HG03139 (cell line): ENCODE results near the gene RHBDD2.
A peak's percentile ranks its signal among the peaks of the same experiment; 100 is the strongest.
"Not testable (repeated sequence)": the region's sequence is repeated elsewhere in the genome, so short reads cannot be mapped to it uniquely, and the experiment has no call there.

ENCODE experiments used
- ATAC-seq: cut with Tn5 transposase; IDR thresholded peaks from one replicate; pipeline ENCODE4 v1.9.1; 2021; ENCODE audit not compliant: unreplicated experiment

Gene RHBDD2

DNA sequence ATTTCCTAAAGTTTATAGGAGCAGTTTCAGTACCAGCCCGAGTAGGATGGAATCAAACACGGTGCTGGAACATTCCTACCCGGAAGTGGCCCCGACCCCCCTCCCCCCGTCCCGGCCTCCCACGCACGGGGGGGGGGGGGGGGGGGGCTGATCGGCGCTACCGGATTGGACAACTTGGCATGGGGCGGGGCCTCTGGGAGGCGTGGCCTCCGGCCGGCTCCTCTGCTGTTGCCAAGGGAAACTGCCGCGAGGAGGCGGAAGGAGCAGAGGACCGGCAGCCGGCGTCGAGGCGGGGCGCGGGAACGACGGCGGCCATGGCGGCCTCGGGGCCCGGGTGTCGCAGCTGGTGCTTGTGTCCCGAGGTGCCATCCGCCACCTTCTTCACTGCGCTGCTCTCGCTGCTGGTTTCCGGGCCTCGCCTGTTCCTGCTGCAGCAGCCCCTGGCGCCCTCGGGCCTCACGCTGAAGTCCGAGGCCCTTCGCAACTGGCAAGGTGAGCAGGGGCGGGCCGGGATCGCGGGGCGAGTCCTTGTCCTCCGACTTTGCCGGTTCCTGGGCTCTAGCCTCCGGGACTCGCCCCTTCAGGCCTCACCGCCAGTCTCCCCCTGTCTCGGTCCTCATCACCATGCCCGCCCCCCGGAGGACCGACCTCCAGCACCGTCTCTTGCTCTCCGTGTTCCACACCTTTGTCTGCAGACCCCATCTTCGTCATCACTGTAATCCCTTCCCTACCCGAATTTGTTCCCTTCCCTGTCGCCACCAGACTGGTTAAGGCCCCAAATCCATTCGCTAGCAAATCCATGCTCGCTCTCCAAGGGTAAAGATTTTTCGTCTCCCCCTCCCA, at the start of gene RHBDD2:
Gene RHBDD2, plus strand, starts transcription at position 266 of the 843 bp plus-strand sequence. Its CDS starts 49 bp downstream, at position 315.
- ATAC-seq: peak; percentile 98

DNA sequence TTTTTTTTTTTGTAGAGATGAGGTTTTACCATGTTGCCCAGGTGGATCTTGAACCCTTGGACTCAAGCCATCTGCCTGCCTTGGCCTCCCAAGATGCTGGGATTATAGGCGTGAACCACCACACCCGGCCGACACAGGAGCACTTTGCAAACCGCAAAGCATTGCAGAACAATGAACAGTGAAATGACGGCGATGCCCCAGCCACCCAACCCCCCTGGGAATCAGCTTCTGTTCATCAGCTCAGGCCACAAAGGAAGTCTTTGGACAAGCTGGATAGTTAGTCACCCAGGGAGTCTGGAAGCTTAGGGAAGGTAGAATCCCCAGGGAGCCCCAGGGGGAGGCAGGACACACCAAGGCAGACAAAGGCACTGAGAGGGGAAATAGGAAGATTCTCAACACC, 49.2 kb upstream of the RHBDD2 start:
- ATAC-seq: not testable (repeated sequence)

DNA sequence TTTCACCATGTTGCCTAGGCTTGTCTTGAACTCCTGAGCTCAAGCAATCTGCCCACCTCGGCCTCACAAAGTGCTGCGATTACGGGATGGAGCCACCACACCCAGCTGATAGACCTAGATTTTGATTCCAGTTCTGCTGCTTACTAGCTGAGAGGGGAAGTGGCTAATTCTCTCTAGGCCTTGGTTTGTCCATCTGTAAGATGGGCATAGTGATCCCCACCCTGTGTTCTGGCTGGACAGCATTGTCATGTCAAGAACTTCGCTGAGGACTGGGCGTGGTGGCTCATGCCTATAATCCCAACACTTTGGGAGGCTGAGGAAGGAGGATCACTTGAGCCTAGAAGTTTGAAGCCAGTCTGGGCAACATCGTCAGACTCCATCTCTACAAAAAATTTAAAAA, 47.9 kb upstream of the RHBDD2 start:
- no peak for ATAC-seq

DNA sequence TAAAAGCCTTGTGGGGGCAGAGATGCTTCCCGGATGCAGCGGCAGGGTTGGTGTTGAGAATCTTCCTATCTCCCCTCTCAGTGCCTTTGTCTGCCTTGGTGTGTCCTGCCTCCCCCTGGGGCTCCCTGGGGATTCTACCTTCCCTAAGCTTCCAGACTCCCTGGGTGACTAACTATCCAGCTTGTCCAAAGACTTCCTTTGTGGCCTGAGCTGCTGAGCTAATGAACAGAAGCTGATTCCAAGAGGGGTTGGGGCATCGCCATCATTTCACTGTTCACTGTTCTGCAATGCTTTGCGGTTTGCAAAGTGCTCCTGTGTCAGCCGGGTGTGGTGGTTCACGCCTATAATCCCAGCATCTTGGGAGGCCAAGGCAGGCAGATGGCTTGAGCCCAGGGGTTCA, 45.2 kb upstream of the RHBDD2 start:
- not testable (repeated sequence) for ATAC-seq

DNA sequence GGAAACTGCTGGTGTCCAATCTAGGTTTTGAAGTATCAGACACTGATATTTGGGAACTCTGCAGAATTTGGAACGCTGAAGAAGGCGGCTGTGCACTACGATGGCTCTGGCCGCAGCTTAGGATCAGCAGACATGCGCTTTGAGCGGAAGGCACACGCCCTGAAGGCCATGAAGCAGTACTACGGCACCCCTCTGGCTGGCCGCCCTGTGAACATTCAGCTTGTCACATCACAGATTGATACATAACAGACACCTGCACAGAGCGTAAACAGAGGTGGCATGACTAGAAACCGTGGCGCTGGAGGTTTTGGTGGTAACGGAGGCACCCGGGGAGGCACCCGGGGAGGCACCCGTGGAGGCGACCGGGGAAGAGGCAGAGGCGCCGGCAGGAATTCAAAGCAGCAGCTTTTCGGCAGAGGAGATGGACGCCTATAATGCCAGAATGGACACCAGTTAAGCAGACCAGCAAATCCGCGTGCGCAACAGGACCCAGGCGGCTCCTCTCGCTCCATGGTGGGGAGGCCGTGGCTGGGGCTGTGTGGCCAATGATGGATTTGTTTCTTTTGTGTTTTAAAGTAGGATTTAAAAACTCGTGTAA, 43.0 kb upstream of the RHBDD2 start:
- ATAC-seq: no peak

DNA sequence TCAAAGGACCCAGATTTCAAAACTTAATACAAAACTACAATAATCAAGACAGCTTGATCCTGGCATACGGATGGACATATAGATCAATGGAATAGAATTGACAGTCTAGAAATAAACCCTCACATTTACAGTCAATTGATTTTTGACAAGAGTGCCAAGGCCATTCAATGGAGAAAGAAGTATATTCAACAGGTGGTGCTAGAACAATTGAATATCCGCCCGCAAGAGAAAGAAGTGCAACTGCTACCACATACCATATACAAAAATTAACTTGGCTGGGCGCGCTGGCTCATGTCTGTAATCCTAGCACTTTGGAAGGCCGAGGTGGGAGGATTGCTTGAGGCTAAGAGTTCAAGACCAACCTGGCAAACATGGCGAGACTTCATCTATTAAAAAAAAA, 42.0 kb upstream of the RHBDD2 start:
- no peak for ATAC-seq

DNA sequence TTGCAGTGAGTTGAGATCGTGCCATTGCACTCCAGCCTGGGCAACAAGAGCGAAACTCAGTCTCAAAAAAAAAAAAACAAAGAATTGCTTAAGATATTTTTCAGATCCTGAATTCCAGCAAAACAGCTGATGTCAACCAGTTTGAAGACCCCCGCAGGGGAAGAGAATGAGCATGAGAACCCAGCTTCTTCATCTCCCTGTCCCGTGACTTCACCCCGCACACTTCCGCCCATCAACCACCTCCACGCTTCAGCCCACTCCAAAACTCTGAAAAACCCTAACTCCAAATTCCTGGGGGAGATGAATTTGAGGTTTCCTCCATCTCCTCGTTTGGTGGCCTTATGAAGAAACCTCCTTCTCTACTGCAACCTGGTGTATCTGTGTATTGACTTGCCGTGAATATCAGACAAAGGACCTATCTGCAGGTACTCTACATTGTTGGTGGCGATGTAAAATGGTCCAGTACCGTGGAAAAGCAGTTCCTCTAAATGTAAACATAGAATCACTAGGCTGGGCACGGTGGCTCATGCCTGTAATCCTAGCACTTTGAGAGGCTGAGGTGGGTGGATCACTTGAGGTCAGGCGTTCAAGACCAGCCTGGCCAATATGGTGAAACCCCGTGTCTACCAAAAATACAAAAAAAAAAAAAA, 40.4 kb upstream of the RHBDD2 start:
- ATAC-seq: not testable (repeated sequence)

DNA sequence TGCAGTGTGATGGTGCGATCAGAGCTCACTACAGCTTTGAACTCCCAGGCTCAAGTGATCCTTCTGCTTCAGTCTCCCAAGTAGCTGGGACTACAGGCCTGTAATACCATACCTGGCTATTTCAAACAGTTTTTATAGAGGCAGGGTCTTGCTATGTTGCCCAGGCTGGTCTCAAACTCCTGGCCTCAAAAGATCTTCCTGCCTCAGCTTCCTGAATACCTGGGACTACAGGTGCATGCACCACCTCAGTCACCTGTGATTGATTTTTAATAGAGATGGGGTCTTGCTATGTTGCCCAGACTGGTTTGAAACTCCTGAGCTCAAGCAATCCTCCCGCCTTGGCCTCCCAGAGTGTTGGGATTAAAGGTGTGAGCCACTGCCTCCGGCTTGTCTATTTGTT, 38.8 kb upstream of the RHBDD2 start:
- ATAC-seq: no peak

DNA sequence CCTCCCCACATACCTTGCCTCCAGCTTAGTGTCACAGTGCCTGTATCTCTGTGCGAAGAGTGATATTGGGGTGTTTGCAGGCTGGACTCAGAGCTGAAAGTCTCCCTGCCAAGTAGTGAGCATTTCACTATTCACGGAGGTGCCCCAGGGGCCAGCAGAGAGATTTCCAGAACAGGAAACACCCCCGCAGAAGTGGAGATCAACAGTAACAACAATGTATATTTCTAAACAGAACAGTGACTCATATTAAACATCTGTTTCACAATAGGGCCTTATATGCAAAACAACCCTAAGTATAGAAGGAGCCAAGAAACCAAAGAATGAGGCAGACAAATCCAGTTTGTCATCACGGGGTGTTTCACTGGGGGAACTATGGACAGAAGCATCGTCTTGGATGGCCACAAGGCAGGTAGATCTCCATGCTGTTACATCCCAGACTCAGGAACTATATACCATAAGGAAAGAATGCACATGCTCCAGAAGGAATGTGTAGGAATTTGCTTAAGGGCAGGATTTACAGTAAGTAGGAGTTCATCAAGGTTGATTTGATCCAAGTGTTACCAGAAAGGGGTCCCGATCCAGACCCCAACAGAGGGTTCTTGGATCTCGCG, 35.9 kb upstream of the RHBDD2 start:
- peak; percentile 82 for ATAC-seq

DNA sequence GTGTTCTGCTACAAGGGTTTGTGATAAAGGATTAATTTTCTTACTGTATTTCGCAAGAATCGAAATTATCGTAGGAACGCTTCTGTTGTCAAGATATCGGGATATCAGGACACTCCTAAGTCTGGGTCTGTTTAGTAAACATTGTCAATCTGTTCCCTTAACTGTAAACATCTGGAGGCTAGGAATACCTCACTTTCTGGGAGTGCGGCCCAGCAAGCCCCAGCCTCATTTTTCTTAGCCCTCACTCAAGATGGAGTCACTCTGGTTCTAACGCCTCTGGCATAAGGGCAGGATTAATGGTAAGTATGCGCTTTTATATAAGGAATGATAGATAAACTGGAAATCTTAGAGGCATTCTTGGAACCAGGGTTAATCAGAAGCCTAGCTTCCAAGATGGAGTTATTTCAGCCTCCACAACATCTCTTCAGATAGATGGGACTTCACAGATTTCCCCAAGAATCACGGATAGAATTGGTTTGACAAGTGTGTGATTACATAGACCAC, 35.2 kb upstream of the RHBDD2 start:
- ATAC-seq: no peak

DNA sequence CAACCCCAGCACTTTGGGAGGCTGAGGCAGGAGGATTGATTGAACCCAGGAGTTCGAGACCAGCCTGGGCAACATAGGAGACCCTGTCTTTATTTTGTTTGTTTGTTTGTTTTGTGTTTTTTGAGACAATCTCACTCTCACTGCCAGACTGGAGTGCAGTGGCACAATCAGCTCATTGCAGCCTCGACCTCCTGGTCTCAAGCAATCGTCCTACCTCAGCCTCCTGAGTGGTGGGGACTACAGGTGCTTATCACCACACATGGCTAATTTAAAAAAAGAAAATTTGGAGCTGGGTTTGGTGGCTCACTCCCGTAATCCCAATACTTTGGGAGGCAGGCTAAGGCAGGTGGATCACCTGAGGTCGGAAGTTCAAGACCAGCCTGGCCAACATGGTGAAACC, 34.7 kb upstream of the RHBDD2 start:
- ATAC-seq: no peak

DNA sequence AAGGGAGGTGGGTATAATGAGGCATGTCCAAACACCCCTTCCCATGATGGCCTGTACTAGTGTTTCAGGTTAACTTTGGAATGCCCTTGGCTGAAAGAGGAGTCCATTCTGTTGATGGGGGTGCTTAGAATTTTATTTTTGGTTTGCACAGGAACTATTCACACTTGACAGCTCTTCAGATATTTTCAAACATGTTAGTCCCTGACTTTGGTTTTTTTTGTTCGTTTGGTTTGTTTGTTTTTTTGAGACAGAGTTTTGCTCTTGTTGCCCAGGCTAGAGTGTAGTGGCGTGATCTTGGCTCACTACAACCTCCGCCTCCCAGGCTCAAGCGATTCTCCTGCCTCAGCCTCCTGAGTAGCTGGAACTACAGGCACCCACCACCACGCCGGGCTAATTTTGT, 33.7 kb upstream of the RHBDD2 start:
- ATAC-seq: not testable (repeated sequence)

DNA sequence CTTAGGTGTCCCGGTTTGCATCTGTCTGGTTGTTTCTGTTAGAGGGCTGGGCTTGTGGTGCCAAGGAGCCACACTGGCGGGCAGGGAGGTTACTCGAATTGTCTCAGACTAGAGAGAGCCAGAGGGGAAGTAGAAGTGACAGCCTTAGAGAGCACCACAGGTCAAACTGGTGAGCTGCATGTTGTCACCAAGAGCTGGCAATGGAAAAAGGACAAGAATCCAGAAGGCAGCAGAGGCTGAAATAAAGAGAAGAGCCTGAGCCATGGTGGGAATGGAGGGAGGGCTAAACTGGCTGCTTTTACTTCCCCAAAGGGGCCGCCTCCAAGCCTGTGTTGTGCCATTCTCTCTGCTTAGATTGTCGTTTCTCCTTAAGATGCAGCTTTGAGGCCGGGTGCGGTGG, 31.1 kb upstream of the RHBDD2 start:
- ATAC-seq: no peak

DNA sequence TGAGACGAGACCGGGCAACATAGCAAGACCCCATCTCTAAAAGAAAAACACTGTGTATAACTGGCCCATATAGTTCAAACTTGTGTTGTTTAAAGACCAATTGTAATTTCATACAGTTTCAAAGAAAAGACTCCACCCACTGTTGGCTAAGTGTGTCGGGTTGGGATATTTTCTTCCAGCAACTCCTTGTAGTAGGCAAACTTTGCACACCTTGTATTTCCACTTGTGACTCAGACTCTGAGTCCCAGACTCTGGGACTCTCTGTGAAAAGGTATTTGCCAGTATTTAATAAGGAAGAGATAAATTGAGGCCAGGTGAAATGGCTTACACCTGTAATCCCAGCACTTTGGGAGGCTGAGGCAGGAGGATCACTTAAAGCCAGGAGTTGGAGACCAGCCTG, 29.3 kb upstream of the RHBDD2 start:
- ATAC-seq: no peak

DNA sequence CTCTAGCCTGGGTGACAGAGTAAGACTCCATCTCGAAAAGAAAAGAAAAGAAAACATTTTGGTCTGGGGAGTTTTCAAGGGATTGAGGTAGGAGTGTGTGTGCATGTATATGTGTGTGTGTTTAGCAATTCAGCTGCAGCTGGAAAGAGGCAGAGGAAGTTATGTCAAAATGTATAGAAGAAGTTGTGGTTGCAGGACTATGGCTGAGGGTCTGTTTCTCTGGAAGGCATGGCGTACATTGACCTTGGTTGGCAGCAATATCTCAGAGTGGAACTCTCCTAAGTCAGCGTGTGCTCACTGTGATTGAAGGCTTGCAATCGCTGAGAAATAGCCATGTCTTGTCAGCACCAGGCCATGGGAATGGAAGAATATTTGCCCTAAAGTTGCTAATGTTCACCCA, 28.6 kb upstream of the RHBDD2 start:
- ATAC-seq: no peak

DNA sequence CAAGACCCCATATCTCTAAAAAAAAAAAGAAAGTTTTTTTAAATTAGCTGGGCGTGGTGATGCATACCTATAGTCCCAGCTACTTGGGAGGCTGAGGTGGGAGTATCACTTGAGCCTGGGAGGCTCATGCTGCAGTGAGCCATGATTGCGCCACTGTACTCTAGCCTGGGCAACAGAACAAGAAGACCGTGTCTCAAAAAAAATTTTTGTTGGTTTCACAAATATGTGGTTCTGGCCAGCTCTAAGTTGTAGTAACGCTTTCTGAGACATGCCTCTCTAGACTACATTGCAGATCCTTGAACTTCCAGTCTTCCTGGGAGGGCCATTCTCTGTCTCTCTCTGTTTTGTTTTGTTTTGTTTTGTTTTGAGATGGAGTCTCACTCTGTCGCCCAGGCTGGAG, 24.6 kb upstream of the RHBDD2 start:
- ATAC-seq: no peak

DNA sequence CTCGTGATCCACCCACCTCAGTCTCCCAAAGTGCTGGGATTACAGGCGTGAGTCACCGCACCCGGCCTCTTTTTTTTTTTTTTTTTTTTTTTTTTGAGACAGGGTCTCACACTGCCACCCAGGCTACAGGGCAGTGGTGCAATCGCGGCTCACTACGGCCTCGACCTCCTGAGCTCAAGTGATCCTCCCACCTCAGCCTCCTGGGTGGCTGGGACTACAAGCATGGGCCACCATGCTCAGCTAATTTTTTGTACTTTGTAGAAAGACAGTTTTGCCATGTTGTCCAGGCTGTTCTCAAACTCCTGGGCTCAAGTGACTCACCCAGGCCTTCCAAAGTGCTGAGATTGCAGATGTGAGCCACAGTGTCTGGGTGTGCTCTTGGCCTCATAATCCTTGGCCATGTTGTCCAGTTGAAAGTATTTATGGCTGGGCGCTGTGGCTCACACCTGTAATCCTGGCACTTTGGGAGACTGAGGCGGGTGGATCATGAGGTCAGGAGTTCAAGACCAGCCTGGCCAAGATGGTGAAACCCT, 24.0 kb upstream of the RHBDD2 start:
- not testable (repeated sequence) for ATAC-seq

DNA sequence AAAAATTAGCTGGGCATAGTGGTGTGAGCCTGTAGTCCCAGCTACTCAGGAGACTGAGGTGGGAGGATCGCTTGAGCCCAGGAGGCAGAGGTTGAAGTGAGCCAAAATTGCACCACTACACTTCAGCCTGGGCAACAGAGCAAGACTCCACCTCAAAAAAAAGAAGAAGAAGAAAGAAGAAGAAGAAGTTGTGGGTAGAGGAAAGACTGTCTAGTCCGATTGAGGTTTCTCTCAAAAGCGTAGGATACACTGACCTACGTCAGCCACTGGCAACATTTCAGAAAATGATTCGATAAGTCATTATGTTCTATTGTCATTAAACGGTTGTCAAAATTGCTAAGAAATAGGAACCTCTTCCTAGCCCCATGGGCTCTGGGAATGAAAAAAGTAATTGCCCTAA, 22.3 kb upstream of the RHBDD2 start:
- no peak for ATAC-seq

DNA sequence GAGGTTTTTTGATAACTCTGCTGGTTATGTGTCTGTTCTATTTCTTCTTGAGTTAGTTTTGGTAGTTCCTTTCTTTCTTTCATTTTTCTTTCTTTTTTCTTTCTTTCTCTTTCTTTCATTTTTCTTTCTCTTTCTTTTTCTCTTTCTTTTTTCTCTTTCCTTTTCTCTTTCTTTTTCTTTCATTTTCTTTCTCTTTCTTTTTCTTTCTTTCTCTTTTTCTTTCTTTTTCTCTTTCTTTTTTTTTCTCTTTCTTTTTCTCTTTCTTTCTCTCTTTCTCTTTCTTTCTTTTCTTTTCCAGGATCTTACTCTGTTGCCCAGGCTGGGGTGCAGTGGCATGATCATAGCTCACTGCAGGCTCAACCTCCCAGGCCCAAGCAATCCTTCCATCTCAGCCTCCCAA, 20.4 kb upstream of the RHBDD2 start:
- ATAC-seq: no peak

DNA sequence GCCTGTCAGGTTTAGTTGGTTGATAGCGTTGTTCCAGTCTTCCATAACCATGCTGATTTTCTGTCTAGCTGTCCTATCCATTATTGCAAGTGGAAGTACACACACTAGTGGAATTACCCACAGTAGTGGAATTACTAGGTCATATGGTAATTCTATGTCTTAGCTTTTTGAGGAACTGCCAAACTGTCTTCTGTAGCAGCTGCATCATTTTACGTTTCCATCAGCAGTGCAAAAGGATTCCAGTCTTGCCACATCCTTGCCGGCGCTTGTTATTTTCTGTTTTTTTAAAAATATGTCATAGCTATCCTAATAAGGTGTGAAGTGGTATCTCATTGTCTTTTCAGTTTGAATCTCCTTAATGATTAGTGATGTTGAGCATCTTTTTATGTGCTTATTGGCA, 17.2 kb upstream of the RHBDD2 start:
- no peak for ATAC-seq

DNA sequence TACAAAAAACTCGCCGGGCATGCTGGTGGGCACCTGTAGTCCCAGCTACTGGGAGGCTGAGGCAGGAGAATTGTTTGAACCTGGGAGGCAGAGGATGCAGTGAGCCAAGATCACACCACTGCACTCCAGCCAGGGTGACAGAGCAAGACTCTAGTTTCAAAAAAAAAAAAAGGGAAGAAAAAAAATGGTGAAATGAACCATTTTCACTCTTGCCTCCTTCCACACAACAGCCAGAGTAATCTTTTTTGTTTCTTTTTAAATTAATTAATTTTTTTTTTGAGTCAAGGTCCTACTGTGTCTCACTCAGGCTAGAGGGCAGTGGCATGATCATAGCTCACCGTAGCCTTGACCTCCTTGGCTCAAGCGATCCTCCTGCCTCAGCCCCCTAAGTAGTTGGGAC, 14.6 kb upstream of the RHBDD2 start:
- ATAC-seq: not testable (repeated sequence)
